HEK293 (cell line): Measurements from ENCODE around the gene ACP4.

Source experiments
- CTCF ChIP-seq: fragments of 450-650 bp; formaldehyde crosslinking; IDR thresholded peaks from 2 replicates; pipeline ENCODE4 v1.5.1; 2016; ENCODE audit warnings: missing biosample characterization, missing genetic modification characterization
- HOXA7 ChIP-seq: sonication (generic); formaldehyde crosslinking; IDR thresholded peaks from 2 replicates; pipeline ENCODE4 v1.8.1; 2022; ENCODE audit warnings: missing genetic modification reagents, borderline replicate concordance
- IKZF3 ChIP-seq: fragments of 450-650 bp; IDR thresholded peaks from 2 replicates; pipeline ENCODE4 v1.5.0; 2018; ENCODE audit warnings: missing biosample characterization, mild to moderate bottlenecking, missing genetic modification characterization, moderate library complexity
- PATZ1 ChIP-seq: fragments of 450-650 bp; formaldehyde crosslinking; IDR thresholded peaks from 2 replicates; pipeline ENCODE4 v1.5.1; 2016; ENCODE audit warnings: missing biosample characterization, missing genetic modification characterization
- PRDM10 ChIP-seq: fragments of 450-650 bp; formaldehyde crosslinking; IDR thresholded peaks from 2 replicates; pipeline ENCODE4 v1.5.1; 2016; ENCODE audit warnings: missing biosample characterization, missing genetic modification characterization
- TRIM28 ChIP-seq: IDR thresholded peaks from 2 replicates; pipeline ENCODE4 v1.6.1; 2011; ENCODE audit warnings: low read length, control low read depth, borderline replicate concordance
- YY1 ChIP-seq: fragments of 450-650 bp; formaldehyde crosslinking; IDR thresholded peaks from 2 replicates; pipeline ENCODE4 v1.5.1; 2018; ENCODE audit warnings: missing biosample characterization, missing genetic modification characterization
- YY2 ChIP-seq: fragments of 450-650 bp; formaldehyde crosslinking; IDR thresholded peaks from 2 replicates; pipeline ENCODE4 v1.5.1; 2016; ENCODE audit warnings: missing biosample characterization, missing genetic modification characterization
- ZBTB20 ChIP-seq: fragments of 450-650 bp; formaldehyde crosslinking; IDR thresholded peaks from 2 replicates; pipeline ENCODE4 v1.5.1; 2016; ENCODE audit warnings: missing biosample characterization, missing genetic modification characterization
- ZNF10 ChIP-seq: fragments of 450-650 bp; formaldehyde crosslinking; IDR thresholded peaks from 2 replicates; pipeline ENCODE4 v1.5.1; 2017; ENCODE audit warnings: missing biosample characterization, missing genetic modification characterization
- ZNF214 ChIP-seq: fragments of 450-650 bp; formaldehyde crosslinking; IDR thresholded peaks from 2 replicates; pipeline ENCODE4 v1.5.1; 2017; ENCODE audit warnings: missing biosample characterization, mild to moderate bottlenecking, missing genetic modification characterization, borderline replicate concordance
- ZNF24 ChIP-seq: fragments of 450-650 bp; formaldehyde crosslinking; IDR thresholded peaks from 2 replicates; pipeline ENCODE4 v1.5.1; 2016; ENCODE audit warnings: missing biosample characterization, missing genetic modification characterization
- ZNF302 ChIP-seq: fragments of 450-650 bp; formaldehyde crosslinking; IDR thresholded peaks from 2 replicates; pipeline ENCODE4 v1.5.1; 2016; ENCODE audit warnings: missing biosample characterization, missing genetic modification characterization, low read depth
- ZNF341 ChIP-seq: fragments of 450-650 bp; formaldehyde crosslinking; IDR thresholded peaks from 2 replicates; pipeline ENCODE4; 2016; ENCODE audit warnings: low read depth, missing biosample characterization, missing genetic modification characterization
- ZNF514 ChIP-seq: fragments of 450-650 bp; formaldehyde crosslinking; IDR thresholded peaks from 2 replicates; pipeline ENCODE4 v1.5.1; 2016; ENCODE audit warnings: missing biosample characterization, missing genetic modification characterization
- ZNF529 ChIP-seq: fragments of 450-650 bp; formaldehyde crosslinking; IDR thresholded peaks from 2 replicates; pipeline ENCODE4 v1.5.1; 2017; ENCODE audit warnings: missing genetic modification characterization, missing biosample characterization; ENCODE audit not compliant: insufficient replicate concordance
- ZNF544 ChIP-seq: fragments of 450-650 bp; formaldehyde crosslinking; IDR thresholded peaks from 2 replicates; pipeline ENCODE4 v1.5.0; 2017; ENCODE audit warnings: missing biosample characterization, missing genetic modification characterization
- ZNF596 ChIP-seq: fragments of 450-650 bp; IDR thresholded peaks from 2 replicates; pipeline ENCODE4 v1.5.0; 2018; ENCODE audit warnings: missing biosample characterization, mild to moderate bottlenecking, missing genetic modification characterization, moderate library complexity
- ZNF660 ChIP-seq: fragments of 450-650 bp; IDR thresholded peaks from 2 replicates; pipeline ENCODE4 v1.5.1; 2018; ENCODE audit warnings: missing biosample characterization, mild to moderate bottlenecking, missing genetic modification characterization
- ZNF777 ChIP-seq: fragments of 450-650 bp; formaldehyde crosslinking; IDR thresholded peaks from 2 replicates; pipeline ENCODE4 v1.5.1; 2017; ENCODE audit warnings: missing biosample characterization, missing genetic modification characterization, borderline replicate concordance
- ZNF837 ChIP-seq: fragments of 450-650 bp; formaldehyde crosslinking; IDR thresholded peaks from 2 replicates; pipeline ENCODE4 v1.5.1; 2016; ENCODE audit warnings: missing biosample characterization, missing genetic modification characterization
- TF ChIP-seq, protein P1 (sequence below): fragments of 450-650 bp; formaldehyde crosslinking; IDR thresholded peaks from 2 replicates; pipeline ENCODE4 v1.5.1; 2016; ENCODE audit warnings: missing biosample characterization, missing genetic modification characterization
- TF ChIP-seq, protein P2 (sequence below): sonication (generic); formaldehyde crosslinking; IDR thresholded peaks from 2 replicates; pipeline ENCODE4 v1.8.1; 2022; ENCODE audit warnings: mild to moderate bottlenecking, moderate library complexity, missing genetic modification reagents
- TF ChIP-seq, protein P3 (sequence below): fragments of 450-650 bp; formaldehyde crosslinking; IDR thresholded peaks from 2 replicates; pipeline ENCODE4 v1.5.1; 2016; ENCODE audit warnings: missing biosample characterization, missing genetic modification characterization, low read depth

The ACP4 gene

DNA sequence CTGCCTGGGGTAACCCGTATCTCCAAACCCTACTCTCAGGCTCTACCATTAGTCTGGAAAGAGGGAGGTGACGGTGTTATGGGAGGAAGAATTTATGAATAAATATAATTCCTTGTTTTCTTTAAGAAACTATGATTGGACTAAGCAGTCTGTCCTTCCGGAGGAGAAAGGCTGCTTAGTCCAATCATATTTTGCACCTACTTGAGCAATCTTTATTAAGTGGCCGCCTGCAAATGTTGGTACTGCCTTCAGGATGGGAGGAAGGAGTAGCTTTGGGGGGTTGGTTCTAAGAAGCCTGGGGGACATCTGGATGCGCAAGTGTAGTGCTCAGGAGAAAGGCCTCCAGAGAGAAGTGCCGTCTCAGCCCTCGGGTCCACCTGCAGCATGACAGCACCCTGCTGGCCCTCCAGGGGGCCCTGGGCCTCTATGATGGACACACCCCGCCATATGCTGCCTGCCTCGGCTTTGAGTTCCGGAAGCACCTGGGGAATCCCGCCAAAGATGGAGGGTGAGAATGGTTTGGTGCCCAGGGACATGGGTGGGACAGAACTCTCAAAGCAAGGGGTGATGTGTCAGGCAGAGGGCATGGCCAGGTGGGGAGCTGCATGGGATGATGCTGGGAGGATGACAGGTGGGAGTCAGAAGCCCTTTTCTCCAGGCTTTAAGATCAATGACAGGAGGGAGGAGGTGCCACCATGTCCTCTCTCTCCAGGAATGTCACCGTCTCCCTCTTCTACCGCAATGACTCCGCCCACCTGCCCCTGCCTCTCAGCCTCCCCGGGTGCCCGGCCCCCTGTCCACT is 4.1 kb downstream of the ACP4 start (continued):
- TF ChIP-seq, protein P1, sequence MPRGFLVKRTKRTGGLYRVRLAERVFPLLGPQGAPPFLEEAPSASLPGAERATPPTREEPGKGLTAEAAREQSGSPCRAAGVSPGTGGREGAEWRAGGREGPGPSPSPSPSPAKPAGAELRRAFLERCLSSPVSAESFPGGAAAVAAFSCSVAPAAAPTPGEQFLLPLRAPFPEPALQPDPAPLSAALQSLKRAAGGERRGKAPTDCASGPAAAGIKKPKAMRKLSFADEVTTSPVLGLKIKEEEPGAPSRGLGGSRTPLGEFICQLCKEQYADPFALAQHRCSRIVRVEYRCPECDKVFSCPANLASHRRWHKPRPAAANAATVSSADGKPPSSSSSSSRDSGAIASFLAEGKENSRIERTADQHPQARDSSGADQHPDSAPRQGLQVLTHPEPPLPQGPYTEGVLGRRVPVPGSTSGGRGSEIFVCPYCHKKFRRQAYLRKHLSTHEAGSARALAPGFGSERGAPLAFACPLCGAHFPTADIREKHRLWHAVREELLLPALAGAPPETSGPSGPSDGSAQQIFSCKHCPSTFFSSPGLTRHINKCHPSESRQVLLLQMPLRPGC (tag by site-specific recombination): peak; percentile 69
- TF ChIP-seq CTCF (tag by site-specific recombination) (peak; percentile 17; the same call in 1 of the 2 replicates), ZNF837 (peak; percentile 68; the same call in 1 of the 2 replicates), PRDM10 (tag by site-specific recombination) (peak; percentile 91), ZNF24 (tag by site-specific recombination) (peak; percentile 31; the same call in 1 of the 2 replicates), ZNF529 (tag by site-specific recombination) (no peak), ZNF214 (tag by site-specific recombination) (no peak), IKZF3 (tag by site-specific recombination) (no peak), ZNF777 (no peak), ZNF302 (tag by site-specific recombination) (no peak), ZNF341 (tag by site-specific recombination) (peak; percentile 20; the same call in 1 of the 2 replicates), ZNF514 (tag by site-specific recombination) (no peak), HOXA7 (CRISPR knock-in tag) (no peak), ZBTB20 (peak; percentile 91), ZNF10 (tag by site-specific recombination) (no peak), PATZ1 (tag by site-specific recombination) (no peak), ZNF544 (tag by site-specific recombination) (no peak), TRIM28 (no peak), ZNF660 (tag by site-specific recombination) (no peak; the same call in 1 of the 2 replicates), YY1 (tag by site-specific recombination) (peak; percentile 48; the same call in 1 of the 2 replicates), YY2 (peak; percentile 61), ZNF596 (0 out of 2 replicates have a peak, but pooled peaks have one; percentile 26)
- TF ChIP-seq, protein P2, sequence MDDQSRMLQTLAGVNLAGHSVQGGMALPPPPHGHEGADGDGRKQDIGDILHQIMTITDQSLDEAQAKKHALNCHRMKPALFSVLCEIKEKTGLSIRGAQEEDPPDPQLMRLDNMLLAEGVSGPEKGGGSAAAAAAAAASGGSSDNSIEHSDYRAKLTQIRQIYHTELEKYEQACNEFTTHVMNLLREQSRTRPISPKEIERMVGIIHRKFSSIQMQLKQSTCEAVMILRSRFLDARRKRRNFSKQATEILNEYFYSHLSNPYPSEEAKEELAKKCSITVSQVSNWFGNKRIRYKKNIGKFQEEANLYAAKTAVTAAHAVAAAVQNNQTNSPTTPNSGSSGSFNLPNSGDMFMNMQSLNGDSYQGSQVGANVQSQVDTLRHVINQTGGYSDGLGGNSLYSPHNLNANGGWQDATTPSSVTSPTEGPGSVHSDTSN (CRISPR knock-in tag): 0 out of 2 replicates have a peak, but pooled peaks have one; percentile 29
- TF ChIP-seq, protein P3, sequence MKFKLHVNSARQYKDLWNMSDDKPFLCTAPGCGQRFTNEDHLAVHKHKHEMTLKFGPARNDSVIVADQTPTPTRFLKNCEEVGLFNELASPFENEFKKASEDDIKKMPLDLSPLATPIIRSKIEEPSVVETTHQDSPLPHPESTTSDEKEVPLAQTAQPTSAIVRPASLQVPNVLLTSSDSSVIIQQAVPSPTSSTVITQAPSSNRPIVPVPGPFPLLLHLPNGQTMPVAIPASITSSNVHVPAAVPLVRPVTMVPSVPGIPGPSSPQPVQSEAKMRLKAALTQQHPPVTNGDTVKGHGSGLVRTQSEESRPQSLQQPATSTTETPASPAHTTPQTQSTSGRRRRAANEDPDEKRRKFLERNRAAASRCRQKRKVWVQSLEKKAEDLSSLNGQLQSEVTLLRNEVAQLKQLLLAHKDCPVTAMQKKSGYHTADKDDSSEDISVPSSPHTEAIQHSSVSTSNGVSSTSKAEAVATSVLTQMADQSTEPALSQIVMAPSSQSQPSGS: no peak
